NCI-H524 treated with DMSO at 0.1 percent for 48 hours (cell line): ENCODE data around the gene RBM6.
"Not testable (repeated sequence)": the region's sequence is repeated elsewhere in the genome, so short reads cannot be mapped to it uniquely, and the experiment has no call there.

ENCODE experiments used
- DNase-seq: peaks from one replicate; lab custom pipeline; 2025; lab: John Stamatoyannopoulos, UW

RBM6 gene

GRCh38 chr3:49914906-49915305 is 25.0 kb upstream of the RBM6 start:
- no peak for DNase-seq

- no peak for DNase-seq
Measured at GRCh38 chr3:49916686-49917085, 23.3 kb upstream of the RBM6 start.

GRCh38 chr3:49917806-49918590 is 22.0 kb upstream of the RBM6 start:
- not testable (repeated sequence) for DNase-seq

GRCh38 chr3:49924683-49925082 is 15.3 kb upstream of the RBM6 start:
- DNase-seq: no peak

- DNase-seq: no peak
Measured at GRCh38 chr3:49925485-49925884, 14.5 kb upstream of the RBM6 start.

GRCh38 chr3:49926117-49926728 is 13.7 kb upstream of the RBM6 start:
- DNase-seq: no peak

GRCh38 chr3:49927798-49928197 is 12.2 kb upstream of the RBM6 start:
- DNase-seq: no peak

- DNase-seq: no peak
Measured at GRCh38 chr3:49928481-49929017, 11.4 kb upstream of the RBM6 start.

- DNase-seq: peak; percentile 50
Measured at GRCh38 chr3:49929291-49930167, 10.4 kb upstream of the RBM6 start, which contains the start of gene MON1A. Gene MON1A (minus strand): TSS chr3:49929811. CDS start chr3:49913346, 16,465 bp downstream.

- DNase-seq: no peak
Measured at GRCh38 chr3:49930168-49930690, 9.7 kb upstream of the RBM6 start.

GRCh38 chr3:49930922-49931321 is 9.0 kb upstream of the RBM6 start:
- DNase-seq: no peak

- DNase-seq: not testable (repeated sequence)
Measured at GRCh38 chr3:49932281-49932680, 7.7 kb upstream of the RBM6 start.

GRCh38 chr3:49937090-49937489 is 2.9 kb upstream of the RBM6 start:
- DNase-seq: no peak

GRCh38 chr3:49940667-49941249 is 808 bp downstream of the RBM6 start:
- no peak for DNase-seq

GRCh38 chr3:49942651-49943050 is 2.7 kb downstream of the RBM6 start:
- no peak for DNase-seq

- DNase-seq: no peak
Measured at GRCh38 chr3:49952924-49953323, 13.0 kb downstream of the RBM6 start.

- DNase-seq: no peak
Measured at GRCh38 chr3:49955636-49956035, 15.7 kb downstream of the RBM6 start.

- DNase-seq: no peak
Measured at GRCh38 chr3:49966233-49966942, 26.4 kb downstream of the RBM6 start.

- DNase-seq: no peak
Measured at GRCh38 chr3:49967291-49967690, 27.3 kb downstream of the RBM6 start.

GRCh38 chr3:49968346-49968745 is 28.4 kb downstream of the RBM6 start:
- DNase-seq: no peak

- no peak for DNase-seq
Measured at GRCh38 chr3:49972656-49973055, 32.7 kb downstream of the RBM6 start.
